ENCODE data around the gene PLEK2. TPM values are rescaled to one million over a fixed set of nuclear protein-coding genes. Genes with fewer than 3 reads are reported as not detected.

Gene PLEK2
- total and polyA plus RNA-seq, 2 experiments from 2014 or later: 1.0 to 2.2 TPM

- no peak for TF ChIP-seq ZNF462 (CRISPR knock-in tag; IDR thresholded peaks at IDR 0.05)
- TF ChIP-seq CTCF (conservative IDR thresholded peaks at IDR 0.05; ENCODE audit: low read depth in 2 of 2): no peak
Measured at GRCh38 chr14:67428501-67429031, 16.6 kb upstream of the PLEK2 start (continued).

- Histone ChIP-seq H3F3A (replicated peaks; ENCODE audit: low read depth) (no peaks in the 10 kb centered on the region), H3K36me3 (ENCODE audit: insufficient read depth) (no peaks in the 10 kb centered on the region), H3K4me1 (ENCODE audit: insufficient read depth) (peaks cover 8% of the 10 kb centered on the region; the same call in 1 of the 2 replicates), H3K4me2 (peak overlapping the region; percentile 56; the same call in 1 of the 2 replicates), H3K79me2 (replicated peaks; ENCODE audit: insufficient read depth) (no peaks in the 10 kb centered on the region), H3K4me3 (no peak overlapping the region), H3K27ac (ENCODE audit: low read depth) (no peak overlapping the region), H3K27me3 (ENCODE audit: insufficient read depth) (no peaks in the 10 kb centered on the region), H4K20me1 (replicated peaks; ENCODE audit: insufficient read depth) (no peaks in the 10 kb centered on the region), H3K9me2 (ENCODE audit: insufficient read depth) (no peaks in the 10 kb centered on the region), H2AFZ (peak overlapping the region; percentile 83)
- Mint-ChIP-seq H3K4me1 (peaks cover 14% of the 10 kb centered on the region; the same call in 2 of the 3 replicates), H3K27ac (no peak overlapping the region), H3K9me3 (no peaks in the 10 kb centered on the region), H3K4me3 (no peak overlapping the region), H3K27me3 (ENCODE audit: insufficient read depth, low read depth, poor library complexity) (peaks cover 4% of the 10 kb centered on the region), H3K36me3 (ENCODE audit: low read depth) (no peaks in the 10 kb centered on the region)
- DNase-seq (ENCODE audit: low spot score): peak; percentile 95
- ATAC-seq: peak; percentile 96
- TF ChIP-seq CTCF (conservative IDR thresholded peaks at IDR 0.05; ENCODE audit: low read depth in 2 of 2): peak; percentile 87 to 93
- no peak for TF ChIP-seq ZNF114 (CRISPR knock-in tag; IDR thresholded peaks at IDR 0.05)
Measured at GRCh38 chr14:67426983-67427606, 15.1 kb upstream of the PLEK2 start.
